Calu3 (cell line): Measurements from ENCODE around the gene DDAH2. TPM values are rescaled to one million over a fixed set of nuclear protein-coding genes. Genes with fewer than 3 reads are reported as not detected.
"Not testable (repeated sequence)": the region's sequence is repeated elsewhere in the genome, so short reads cannot be mapped to it uniquely, and the experiment has no call there.

Experiments
- BruUV-seq: library from RNA; stranded (reverse); fragments of 400-500 nt; replicated peaks from 2 replicates; lab custom pipeline; 2021; lab: Mats Ljungman, UMichigan
- CTCF ChIA-PET: fragments of 300-600 bp; sonication (Branson Sonifier 250); formaldehyde crosslinking; loops from one replicate; lab custom pipeline; 2022; ENCODE audit warnings: antibody characterized with exemption; lab: Charles Lee
- DNase-seq: peaks from one replicate; pipeline ENCODE4 v3.0.0; 2022
- H3K27ac Mint-ChIP-seq: one replicate; pipeline ENCODE4 v1.8.0; 2022; ENCODE audit warnings: mixed read lengths; ENCODE audit not compliant: unreplicated experiment
- H3K27me3 Mint-ChIP-seq: one replicate; pipeline ENCODE4 v1.8.0; 2022; ENCODE audit warnings: mixed read lengths; ENCODE audit not compliant: unreplicated experiment
- H3K36me3 Mint-ChIP-seq: one replicate; pipeline ENCODE4 v1.8.0; 2022; ENCODE audit warnings: mild to moderate bottlenecking, moderate library complexity, mixed read lengths; ENCODE audit not compliant: insufficient read depth, unreplicated experiment
- H3K4me1 Mint-ChIP-seq: one replicate; pipeline ENCODE4 v1.8.0; 2022; ENCODE audit warnings: mild to moderate bottlenecking, low read depth, mixed read lengths; ENCODE audit not compliant: unreplicated experiment
- H3K4me3 Mint-ChIP-seq: one replicate; pipeline ENCODE4 v1.8.0; 2022; ENCODE audit warnings: mild to moderate bottlenecking, low read depth, moderate library complexity, mixed read lengths; ENCODE audit not compliant: unreplicated experiment
- H3K9me3 Mint-ChIP-seq: one replicate; pipeline ENCODE4 v1.8.0; 2022; ENCODE audit warnings: low read depth, mixed read lengths; ENCODE audit not compliant: unreplicated experiment
- intact Hi-C: fragments of 100-400 bp; cut with micrococcal nuclease; formaldehyde crosslinking; loops from one replicate; pipeline ENCODE4 v1.10.0; 2022; ENCODE audit not compliant: unreplicated experiment
- total RNA-seq: library from RNA; stranded (reverse); gene quantifications from 2 replicates; pipeline ENCODE4 v1.2.3, GENCODE V29; 2022
- TF ChIP-seq, protein P1 (sequence below): fragments of 200-600 bp; IDR thresholded peaks from one replicate; pipeline ENCODE4 v1.8.0; 2022; ENCODE audit warnings: antibody characterized with exemption; ENCODE audit not compliant: unreplicated experiment

The DDAH2 gene
- total RNA-seq, 1 experiment from 2014 or later = 81.4 TPM

DNA sequence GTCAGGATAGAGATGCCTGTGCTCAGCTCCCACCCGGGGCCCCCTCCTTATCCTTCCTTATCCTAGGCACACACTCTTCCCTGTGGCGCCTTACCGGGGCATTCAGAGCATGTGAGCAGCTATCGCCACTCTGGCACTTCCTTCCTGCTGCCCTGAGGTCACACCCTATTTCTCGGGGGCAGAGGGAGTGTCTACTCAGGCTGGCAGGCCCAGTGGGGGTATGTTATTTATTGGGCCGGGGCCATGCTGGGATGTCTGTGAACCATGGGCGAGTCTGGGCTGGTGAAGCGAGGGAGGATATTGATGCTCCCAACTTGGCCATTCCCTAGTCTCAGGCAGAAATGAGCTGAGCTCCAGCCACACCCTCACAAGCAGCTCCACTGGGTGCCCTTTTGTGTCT, 17.9 kb downstream of the DDAH2 start:
- peaks cover 3% of the 10 kb centered on the region for H3K36me3 Mint-ChIP-seq
- H3K4me1 Mint-ChIP-seq = peaks cover 23% of the 10 kb centered on the region
- no TSS peak for BruUV-seq
- H3K27ac Mint-ChIP-seq = no peak overlapping the region
- TF ChIP-seq, protein P1, sequence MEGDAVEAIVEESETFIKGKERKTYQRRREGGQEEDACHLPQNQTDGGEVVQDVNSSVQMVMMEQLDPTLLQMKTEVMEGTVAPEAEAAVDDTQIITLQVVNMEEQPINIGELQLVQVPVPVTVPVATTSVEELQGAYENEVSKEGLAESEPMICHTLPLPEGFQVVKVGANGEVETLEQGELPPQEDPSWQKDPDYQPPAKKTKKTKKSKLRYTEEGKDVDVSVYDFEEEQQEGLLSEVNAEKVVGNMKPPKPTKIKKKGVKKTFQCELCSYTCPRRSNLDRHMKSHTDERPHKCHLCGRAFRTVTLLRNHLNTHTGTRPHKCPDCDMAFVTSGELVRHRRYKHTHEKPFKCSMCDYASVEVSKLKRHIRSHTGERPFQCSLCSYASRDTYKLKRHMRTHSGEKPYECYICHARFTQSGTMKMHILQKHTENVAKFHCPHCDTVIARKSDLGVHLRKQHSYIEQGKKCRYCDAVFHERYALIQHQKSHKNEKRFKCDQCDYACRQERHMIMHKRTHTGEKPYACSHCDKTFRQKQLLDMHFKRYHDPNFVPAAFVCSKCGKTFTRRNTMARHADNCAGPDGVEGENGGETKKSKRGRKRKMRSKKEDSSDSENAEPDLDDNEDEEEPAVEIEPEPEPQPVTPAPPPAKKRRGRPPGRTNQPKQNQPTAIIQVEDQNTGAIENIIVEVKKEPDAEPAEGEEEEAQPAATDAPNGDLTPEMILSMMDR = no peak
- H3K4me3 Mint-ChIP-seq = no peak overlapping the region
- H3K9me3 Mint-ChIP-seq = no peaks in the 10 kb centered on the region
- intact Hi-C loops = no loop called here
- CTCF ChIA-PET = interaction anchor here (0.6 to 2.2 kb wide), 5 partner anchors 8 to 804 kb away, joined by 3 to 6 read pairs (median 4); partner anchors contain the start of gene ABHD16A
- DNase-seq = no peak
- peaks cover 26% of the 10 kb centered on the region for H3K27me3 Mint-ChIP-seq

DNA sequence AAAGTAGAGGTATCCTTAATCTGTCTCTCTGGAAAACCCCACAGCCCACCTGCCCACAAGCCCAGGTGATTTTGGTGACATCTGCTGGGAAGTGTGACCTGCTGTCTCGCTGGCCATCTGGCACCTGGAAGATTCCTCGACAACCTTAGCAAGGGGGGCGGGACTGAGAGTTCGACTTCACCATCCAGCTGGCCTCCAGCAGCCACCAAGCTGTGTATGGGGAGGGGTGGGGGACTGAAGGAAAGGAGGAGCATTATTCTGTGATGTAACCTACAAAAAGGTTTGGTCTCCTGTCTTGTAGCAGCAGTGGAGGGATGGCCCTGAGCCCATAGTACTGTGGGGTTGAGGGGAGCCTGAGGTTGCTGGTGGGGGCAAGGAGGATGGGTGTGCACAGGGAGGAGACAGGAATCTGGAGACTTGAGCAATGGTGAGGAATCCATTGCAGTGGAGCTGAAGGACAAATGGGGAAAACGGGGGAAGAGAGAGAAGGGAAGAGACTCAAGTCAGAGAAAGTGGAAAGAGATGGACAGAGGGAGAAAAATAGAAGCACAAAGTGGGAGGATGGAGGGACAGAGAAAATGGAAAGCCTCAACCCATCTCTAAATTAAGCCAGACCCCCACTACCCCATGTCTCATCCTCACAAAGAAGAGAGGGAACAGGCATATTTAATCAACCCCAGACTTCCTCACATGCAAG, 18.4 kb downstream of the DDAH2 start:
- intact Hi-C loops = no loop called here
- TF ChIP-seq, protein P1 = no peak
- CTCF ChIA-PET = interaction anchor here (0.6 to 2.2 kb wide), 4 partner anchors 19 to 125 kb away, joined by 3 to 6 read pairs (median 4); no protein-coding TSS in a partner anchor
- H3K9me3 Mint-ChIP-seq = no peaks in the 10 kb centered on the region
- DNase-seq = no peak
- H3K27ac Mint-ChIP-seq = no peak overlapping the region
- no peak overlapping the region for H3K4me3 Mint-ChIP-seq
- BruUV-seq = no TSS peak
- H3K36me3 Mint-ChIP-seq = peaks cover 3% of the 10 kb centered on the region
- peaks cover 23% of the 10 kb centered on the region for H3K4me1 Mint-ChIP-seq
- H3K27me3 Mint-ChIP-seq = peaks cover 26% of the 10 kb centered on the region

DNA sequence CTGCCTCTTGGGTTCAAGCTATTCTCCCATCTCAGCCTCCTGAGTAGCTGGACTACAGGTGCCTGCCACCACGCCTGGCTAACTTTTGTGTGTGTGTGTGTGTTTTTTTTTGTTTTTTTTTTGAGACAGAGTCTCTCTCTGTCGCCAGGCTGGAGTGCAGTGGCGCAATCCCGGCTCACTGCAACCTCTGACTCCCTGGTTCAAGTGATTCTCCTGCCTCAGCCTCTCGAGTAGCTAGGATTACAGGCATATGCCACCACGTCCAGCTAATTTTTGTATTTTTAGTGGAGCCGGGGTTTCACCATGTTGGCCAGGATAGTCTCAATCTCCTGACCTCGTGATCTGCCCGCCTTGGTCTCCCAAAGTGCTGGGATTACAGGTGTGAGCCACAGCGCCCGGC, 19.9 kb downstream of the DDAH2 start:
- H3K9me3 Mint-ChIP-seq, DNase-seq, CTCF ChIA-PET, BruUV-seq, H3K4me3 Mint-ChIP-seq, H3K36me3 Mint-ChIP-seq, intact Hi-C loops, H3K27ac Mint-ChIP-seq: not testable (repeated sequence)
- H3K27me3 Mint-ChIP-seq = peaks cover 21% of the 10 kb centered on the region
- H3K4me1 Mint-ChIP-seq = peaks cover 23% of the 10 kb centered on the region

DNA sequence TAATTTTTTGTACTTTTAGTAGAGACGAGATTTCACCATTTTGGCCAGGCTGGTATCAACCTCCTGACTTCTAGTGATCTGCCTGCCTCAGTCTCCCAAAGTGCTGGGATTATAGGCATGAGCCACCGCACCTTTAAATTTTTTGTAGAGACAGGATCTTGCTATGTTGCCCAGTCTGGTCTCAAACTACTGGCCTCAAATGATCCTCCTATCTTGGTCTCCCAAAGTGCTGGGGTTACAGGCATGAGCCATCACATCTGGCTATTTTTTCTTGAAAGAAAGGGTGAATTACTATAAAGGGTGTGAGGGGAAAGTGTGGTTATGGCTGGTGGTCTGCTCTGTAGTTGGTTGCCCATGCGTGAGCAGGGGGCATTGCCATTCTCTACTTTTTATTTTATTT, 20.9 kb downstream of the DDAH2 start:
- peaks cover 12% of the 10 kb centered on the region for H3K27me3 Mint-ChIP-seq
- DNase-seq = no peak

More for the DNA sequence above, 20.9 kb downstream of the DDAH2 start:
- CTCF ChIA-PET = interaction anchor here (0.7 kb wide), 1 partner anchor 9 kb away, joined by 10 read pairs; no protein-coding TSS in a partner anchor
- Mint-ChIP-seq H3K36me3 (peaks cover 7% of the 10 kb centered on the region), H3K4me3 (no peak overlapping the region), H3K27ac (no peak overlapping the region), H3K4me1 (peaks cover 28% of the 10 kb centered on the region), H3K9me3 (no peaks in the 10 kb centered on the region)
- intact Hi-C loops = no loop called here
- TF ChIP-seq, protein P1 = no peak
- no TSS peak for BruUV-seq
